SK-N-SH (cell line): Measurements from ENCODE around the gene C19orf12.

Experiments used
- CTCF ChIP-seq: fragments of 200-600 bp; sonication (generic); IDR thresholded peaks from 2 replicates; pipeline ENCODE4 v1.6.1; 2017; ENCODE audit warnings: antibody characterized with exemption, mild to moderate bottlenecking, moderate library complexity
- EP300 ChIP-seq, 2 experiments: IDR thresholded peaks; 2 replicates each; pipeline versions ENCODE4 v1.4.0 to v1.6.1; 2012; ENCODE audit warnings: borderline replicate concordance in 1 of 2, low read depth in 1 of 2, low read length in 1 of 2
- MAX ChIP-seq: IDR thresholded peaks from 2 replicates; pipeline ENCODE4 v1.4.0; 2012; ENCODE audit warnings: low read depth
- RFX5 ChIP-seq: IDR thresholded peaks from 2 replicates; pipeline ENCODE4 v1.6.1; 2012; ENCODE audit warnings: mild to moderate bottlenecking, improper control_type of control experiment, low read length
- TF ChIP-seq, protein P1 (sequence below): fragments of 150-350 bp; IDR thresholded peaks from 2 replicates; pipeline ENCODE4 v1.6.1; 2017; ENCODE audit warnings: antibody characterized with exemption, low read length, low read depth, borderline replicate concordance

DNA sequence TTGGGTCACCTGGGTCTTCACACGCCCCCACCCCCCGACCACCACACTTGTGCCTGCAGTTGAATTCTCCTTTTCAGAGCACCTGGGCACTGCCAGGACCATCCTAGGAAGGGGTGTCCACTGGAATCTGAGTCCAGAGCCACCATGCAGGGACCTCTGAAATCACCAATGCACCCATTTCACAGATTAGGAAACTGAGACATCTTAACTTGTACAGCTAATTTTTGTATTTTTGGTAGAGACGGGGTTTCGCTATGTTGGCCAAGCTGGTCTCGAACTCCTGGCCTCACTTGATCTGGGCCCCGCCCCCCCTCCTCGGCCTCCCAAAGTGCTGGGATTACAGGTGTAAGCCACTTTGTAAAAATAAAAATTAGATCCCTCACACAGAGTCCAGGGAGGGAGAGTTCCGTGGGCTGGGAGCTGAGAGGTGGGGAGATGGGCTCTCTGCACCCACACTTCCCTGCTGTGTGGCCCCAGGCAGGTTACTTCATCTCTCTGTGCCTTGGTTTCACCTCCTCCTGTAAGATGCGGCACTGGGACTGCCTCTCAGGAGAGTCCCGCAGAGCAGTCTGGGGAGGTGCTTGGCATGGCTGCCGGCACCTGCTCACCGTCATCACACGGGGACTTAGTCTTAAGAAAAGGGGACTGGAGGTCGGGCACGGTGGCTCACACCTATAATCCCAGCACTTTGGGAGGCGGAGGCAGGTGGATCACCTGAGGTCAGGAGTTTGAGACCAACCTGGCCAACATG, 45.9 kb upstream of the C19orf12 start:
- TF ChIP-seq EP300 (IDR thresholded peaks at IDR 0.05; ENCODE audit: borderline replicate concordance in 1 of 2, low read depth in 1 of 2, low read length in 1 of 2) (no peak), RFX5 (no peak), CTCF (no peak), MAX (no peak)
- TF ChIP-seq, protein P1, sequence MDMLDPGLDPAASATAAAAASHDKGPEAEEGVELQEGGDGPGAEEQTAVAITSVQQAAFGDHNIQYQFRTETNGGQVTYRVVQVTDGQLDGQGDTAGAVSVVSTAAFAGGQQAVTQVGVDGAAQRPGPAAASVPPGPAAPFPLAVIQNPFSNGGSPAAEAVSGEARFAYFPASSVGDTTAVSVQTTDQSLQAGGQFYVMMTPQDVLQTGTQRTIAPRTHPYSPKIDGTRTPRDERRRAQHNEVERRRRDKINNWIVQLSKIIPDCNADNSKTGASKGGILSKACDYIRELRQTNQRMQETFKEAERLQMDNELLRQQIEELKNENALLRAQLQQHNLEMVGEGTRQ = no peak
